ENCODE data around the gene SSUH2.

The SSUH2 gene

GRCh38 chr3:8571256-8571655 is 73.3 kb downstream of the SSUH2 start:
- TF ChIP-seq CTCF (IDR thresholded peaks at IDR 0.05; ENCODE audit: low read depth, low read length, missing control alignments) = no peak
- no peak overlapping the region for H3K4me3 ChIP-seq (ENCODE audit: low read depth, low read length)
- DNase-seq (ENCODE audit: low read depth) = no peak
